Right ventricle myocardium inferior (tissue), 1 donor: Measurements from ENCODE around the gene CHGA. TPM values are rescaled to one million over a fixed set of nuclear protein-coding genes. Genes with fewer than 3 reads are reported as not detected.

Experiments used
- total RNA-seq: library from RNA; stranded (reverse); fragmentation: NEBNext Ultra II Directional; extraction: Animal tissue kit (Norgen Biotek cat#: 25700); gene quantifications from one replicate; pipeline ENCODE4 v1.2.1, GENCODE V29; 2021
- donor health status: DM: no; HTN: yes; CAD: no; lungs with severe emphysema.

The CHGA gene
- total RNA-seq, 1 donor from 2014 or later = not detected

Other genes starting within 250 kb of the CHGA start
- 122 TPM for gene LGMN, start 174.5 kb upstream of the CHGA start, total RNA-seq
- gene GOLGA5, start 128.8 kb upstream of the CHGA start, total RNA-seq = 18.9 TPM
- gene ITPK1, start 192.8 kb downstream of the CHGA start, total RNA-seq = 123 TPM